Breast epithelium (tissue), 4 donors: ENCODE results near the gene FARP1. TPM values are rescaled to one million over a fixed set of nuclear protein-coding genes. Genes with fewer than 3 reads are reported as not detected.

Experiments
- DNase-seq, 2 donors: peaks; one replicate each; pipeline ENCODE4 v3.0.0-alpha.2; 2019; ENCODE audit warnings: low spot score in 2 of 2
- H3K27ac ChIP-seq, 2 donors: fragments of 200-600 bp; sonication (generic) in 1 of 2; one replicate each; pipeline ENCODE4 v1.5.1; 2016 to 2019; ENCODE audit warnings: mild to moderate bottlenecking in 1 of 2
- H3K27me3 ChIP-seq, 2 donors: fragments of 200-600 bp; sonication (generic) in 1 of 2; one replicate each; pipeline versions ENCODE4 v1.5.1 to v1.6.0; 2017 to 2019; ENCODE audit warnings: control low read depth in 1 of 2, mild to moderate bottlenecking in 1 of 2
- H3K36me3 ChIP-seq: fragments of 200-600 bp; one replicate; pipeline ENCODE4 v1.5.1; 2019
- H3K4me1 ChIP-seq, 2 donors: fragments of 200-600 bp; sonication (generic); one replicate each; pipeline ENCODE4 v1.5.1; 2016 to 2019; ENCODE audit warnings: control low read depth in 1 of 2
- H3K4me3 ChIP-seq, 3 donors: fragments of 200-600 bp; sonication (generic); 1 replicate in 2 of 3; 2 replicates in 1 of 3; pipeline ENCODE4 v1.5.1; 2016 to 2019; ENCODE audit warnings: mild to moderate bottlenecking in 3 of 3, moderate library complexity in 2 of 3
- H3K9me3 ChIP-seq, 2 donors: fragments of 200-600 bp; sonication (generic) in 1 of 2; one replicate each; pipeline ENCODE4 v1.5.1; 2016 to 2019; ENCODE audit warnings: control low read depth in 1 of 2
- CTCF ChIP-seq, 3 donors: fragments of 450-650 bp; IDR thresholded peaks; one replicate each; pipeline ENCODE4 v1.5.1; 2016 to 2017; ENCODE audit warnings: antibody characterized with exemption in 3 of 3, mild to moderate bottlenecking in 3 of 3, moderate library complexity in 3 of 3
- POLR2A ChIP-seq: fragments of 450-650 bp; IDR thresholded peaks from one replicate; pipeline ENCODE4 v1.6.1; 2016; ENCODE audit warnings: antibody characterized with exemption, mild to moderate bottlenecking, moderate library complexity
- POLR2AphosphoS5 ChIP-seq, 3 donors: sonication (generic); formaldehyde crosslinking; IDR thresholded peaks; one replicate each; pipeline ENCODE4 v1.6.1; 2017; ENCODE audit warnings: antibody characterized with exemption in 3 of 3
- intact Hi-C: fragments of 100-400 bp; cut with DNase I; formaldehyde crosslinking; loops from one replicate; pipeline ENCODE4 v1.15.1; 2023; ENCODE audit warnings: low total_unique reads
- total RNA-seq, 3 donors: library from RNA; depleted of rRNA; stranded (reverse); fragments of >200 nt; gene quantifications; one replicate each; pipeline ENCODE4 v1.1.0, GENCODE V29; 2016

Gene FARP1
- total RNA-seq, 3 donors from 2014 or later = 29.8 to 97.3 (median 80.1) TPM

DNA sequence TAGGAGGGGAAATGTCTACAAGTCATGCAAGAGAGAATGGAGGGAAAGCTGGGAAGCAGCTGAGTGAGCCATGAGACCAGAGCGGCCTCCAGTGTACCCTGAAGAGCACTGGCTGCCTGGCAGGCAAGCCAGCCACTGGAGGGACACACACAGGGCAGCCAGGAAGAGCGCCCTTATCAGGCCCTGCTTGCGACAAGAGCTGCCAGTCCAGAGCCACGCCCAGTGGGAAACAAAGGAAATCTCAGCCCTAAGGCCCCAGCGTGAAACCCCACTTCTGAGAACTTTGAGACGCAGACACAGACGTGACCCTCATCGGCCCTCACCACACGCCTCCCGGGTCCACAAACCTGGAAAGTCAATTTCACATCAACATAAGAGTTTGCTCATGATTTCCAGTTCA lies 329.0 kb downstream of the FARP1 start:
- no peaks in the 10 kb centered on the region for H3K9me3 ChIP-seq
- no peak overlapping the region for H3K4me3 ChIP-seq
- peaks cover 0 to 6% of the 10 kb centered on the region in 2 donors for H3K4me1 ChIP-seq
- no peak overlapping the region for H3K27ac ChIP-seq
- DNase-seq = no peak
- no peak for TF ChIP-seq POLR2AphosphoS5 (IDR thresholded peaks at IDR 0.05)
- TF ChIP-seq CTCF (IDR thresholded peaks at IDR 0.05) = no peak
- TF ChIP-seq POLR2A = no peak
- no peaks in the 10 kb centered on the region for H3K36me3 ChIP-seq
- intact Hi-C loops = no loop called here
- H3K27me3 ChIP-seq = no peaks in the 10 kb centered on the region

DNA sequence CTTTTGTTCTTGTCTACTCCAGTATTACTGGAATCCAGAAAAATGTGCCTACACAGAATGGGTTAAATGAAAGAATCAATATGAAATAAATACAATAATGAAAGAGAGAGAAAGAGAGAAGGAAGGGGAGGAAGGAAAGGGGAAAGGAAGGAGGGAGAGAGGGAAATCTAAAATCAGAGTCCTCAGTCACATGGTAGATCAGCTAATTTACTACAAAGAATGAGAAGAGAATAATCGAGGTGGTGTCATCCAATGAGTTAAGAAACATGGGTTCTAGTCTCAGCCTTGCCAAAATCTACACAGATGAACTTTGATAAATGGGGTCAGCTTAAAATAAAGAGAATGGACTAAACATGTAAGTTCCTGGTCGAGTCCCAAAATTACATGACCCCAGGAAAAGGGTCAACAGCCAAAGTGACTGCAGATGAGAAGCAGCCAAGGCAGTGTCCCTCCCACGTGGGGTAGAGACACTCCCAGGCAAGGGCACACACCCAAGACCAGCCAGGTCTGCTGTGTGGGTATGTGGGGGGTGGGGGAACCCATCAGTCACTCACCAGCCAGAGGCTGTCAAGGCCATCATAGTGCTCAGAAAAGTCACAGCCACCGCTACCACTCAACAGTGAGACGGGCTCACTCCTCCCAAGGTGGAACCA lies 330.4 kb downstream of the FARP1 start:
- no peak for TF ChIP-seq POLR2AphosphoS5 (IDR thresholded peaks at IDR 0.05)
- TF ChIP-seq POLR2A = no peak
- no peak for TF ChIP-seq CTCF (IDR thresholded peaks at IDR 0.05)
- DNase-seq = no peak
- Histone ChIP-seq H3K36me3 (no peaks in the 10 kb centered on the region), H3K27ac (no peak overlapping the region), H3K9me3 (no peaks in the 10 kb centered on the region), H3K4me3 (no peak overlapping the region), H3K4me1 (peaks cover 0 to 6% of the 10 kb centered on the region in 2 donors), H3K27me3 (no peaks in the 10 kb centered on the region)
- intact Hi-C loops = no loop called here

DNA sequence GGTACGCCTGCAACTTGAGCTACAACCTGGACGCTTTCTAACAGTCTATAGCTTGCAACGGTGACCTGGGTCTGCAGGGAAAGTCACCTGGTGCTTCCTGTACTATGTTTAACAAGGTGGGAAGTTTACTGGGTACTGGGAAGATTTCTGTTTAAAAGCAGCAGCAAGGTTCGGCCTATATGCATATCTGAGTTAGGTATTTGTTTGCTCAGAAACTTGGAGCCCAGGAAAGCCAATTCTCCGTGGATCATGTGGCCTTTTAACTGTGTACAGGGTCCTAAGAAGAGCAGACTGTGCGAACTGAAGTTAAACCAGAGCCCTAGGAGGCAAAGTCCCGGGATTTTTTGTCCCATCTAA lies 330.9 kb downstream of the FARP1 start:
- Histone ChIP-seq H3K27ac (no peak overlapping the region), H3K36me3 (no peaks in the 10 kb centered on the region), H3K27me3 (no peaks in the 10 kb centered on the region), H3K4me1 (peaks cover 0 to 6% of the 10 kb centered on the region in 2 donors), H3K9me3 (no peaks in the 10 kb centered on the region), H3K4me3 (no peak overlapping the region)
- no peak for TF ChIP-seq POLR2A
- intact Hi-C loops = no loop called here
- no peak for DNase-seq

DNA sequence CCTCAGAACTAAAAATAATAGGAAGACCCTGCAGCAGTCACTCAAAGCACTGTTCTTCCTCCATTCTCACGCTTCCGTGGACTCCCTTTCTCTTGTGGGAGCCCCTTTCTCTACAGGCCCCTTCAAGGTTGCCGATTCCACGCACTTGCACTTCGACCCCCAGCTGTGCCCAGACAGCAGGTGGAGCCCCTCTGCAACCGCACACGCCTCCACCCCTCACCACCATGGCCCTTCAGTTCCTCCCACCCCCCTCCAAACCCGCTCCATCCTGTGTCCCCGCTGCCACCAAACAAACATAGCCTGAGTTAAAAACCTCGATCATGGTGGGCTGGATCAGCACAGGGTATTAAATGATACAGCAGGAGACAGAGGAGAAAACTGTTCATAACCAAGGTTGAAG lies 331.4 kb downstream of the FARP1 start:
- intact Hi-C loops = no loop called here
- Histone ChIP-seq H3K4me1 (peaks cover 0 to 6% of the 10 kb centered on the region in 2 donors), H3K27me3 (no peaks in the 10 kb centered on the region), H3K36me3 (no peaks in the 10 kb centered on the region), H3K4me3 (no peak overlapping the region), H3K9me3 (no peaks in the 10 kb centered on the region), H3K27ac (no peak overlapping the region)
- DNase-seq = no peak
- no peak for TF ChIP-seq CTCF (IDR thresholded peaks at IDR 0.05)
- TF ChIP-seq POLR2AphosphoS5 (IDR thresholded peaks at IDR 0.05) = no peak
- TF ChIP-seq POLR2A = no peak

DNA sequence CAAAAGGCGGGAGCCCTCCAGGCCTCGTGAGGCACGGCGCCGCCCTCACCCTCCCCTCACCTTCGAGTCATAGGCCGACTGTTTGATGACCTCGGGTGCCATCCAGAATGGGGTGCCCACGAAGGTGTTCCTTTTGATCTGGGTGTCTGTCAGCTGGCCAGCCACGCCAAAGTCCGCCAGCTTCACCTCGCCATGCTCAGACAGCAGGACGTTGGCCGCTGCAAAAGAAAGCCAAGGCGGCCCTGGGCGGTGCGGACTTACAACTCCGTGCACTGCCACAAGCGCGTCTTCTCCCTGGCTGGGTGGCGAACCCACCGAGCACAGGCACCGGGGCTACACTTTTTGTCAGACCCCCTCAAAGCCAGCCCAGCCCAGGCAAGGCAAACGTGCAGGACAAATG lies 331.9 kb downstream of the FARP1 start:
- H3K4me3 ChIP-seq = no peak overlapping the region
- no peaks in the 10 kb centered on the region for H3K36me3 ChIP-seq
- H3K4me1 ChIP-seq = peaks cover 0 to 6% of the 10 kb centered on the region in 2 donors
- DNase-seq = no peak
- intact Hi-C loops = no loop called here
- TF ChIP-seq POLR2AphosphoS5 (IDR thresholded peaks at IDR 0.05) (no peak), CTCF (IDR thresholded peaks at IDR 0.05) (no peak), POLR2A (no peak)
- H3K27ac ChIP-seq = no peak overlapping the region
- H3K9me3 ChIP-seq = no peaks in the 10 kb centered on the region
- no peaks in the 10 kb centered on the region for H3K27me3 ChIP-seq

- Histone ChIP-seq H3K36me3 (no peaks in the 10 kb centered on the region), H3K4me3 (no peak overlapping the region), H3K27me3 (no peaks in the 10 kb centered on the region), H3K9me3 (no peaks in the 10 kb centered on the region), H3K27ac (peak overlapping the region; percentile 29 to 46), H3K4me1 (peaks cover 0 to 6% of the 10 kb centered on the region in 2 donors)
- TF ChIP-seq POLR2AphosphoS5 (IDR thresholded peaks at IDR 0.05) (no peak), POLR2A (no peak), CTCF (IDR thresholded peaks at IDR 0.05) (no peak)
- intact Hi-C loops = no loop called here
- DNase-seq = no peak
These were observed 332.6 kb downstream of the FARP1 start for GRCh38 chr13:98475522-98475921.
